NCI-H2171 treated with DMSO at 0.1 percent for 48 hours (cell line): ENCODE data around the gene SYT2.
A peak's percentile ranks its signal among the peaks of the same experiment; 100 is the strongest.
"Not testable (repeated sequence)": the region's sequence is repeated elsewhere in the genome, so short reads cannot be mapped to it uniquely, and the experiment has no call there.

Source experiments
- DNase-seq: peaks from one replicate; lab custom pipeline; 2025; lab: John Stamatoyannopoulos, UW

SYT2 gene

DNA sequence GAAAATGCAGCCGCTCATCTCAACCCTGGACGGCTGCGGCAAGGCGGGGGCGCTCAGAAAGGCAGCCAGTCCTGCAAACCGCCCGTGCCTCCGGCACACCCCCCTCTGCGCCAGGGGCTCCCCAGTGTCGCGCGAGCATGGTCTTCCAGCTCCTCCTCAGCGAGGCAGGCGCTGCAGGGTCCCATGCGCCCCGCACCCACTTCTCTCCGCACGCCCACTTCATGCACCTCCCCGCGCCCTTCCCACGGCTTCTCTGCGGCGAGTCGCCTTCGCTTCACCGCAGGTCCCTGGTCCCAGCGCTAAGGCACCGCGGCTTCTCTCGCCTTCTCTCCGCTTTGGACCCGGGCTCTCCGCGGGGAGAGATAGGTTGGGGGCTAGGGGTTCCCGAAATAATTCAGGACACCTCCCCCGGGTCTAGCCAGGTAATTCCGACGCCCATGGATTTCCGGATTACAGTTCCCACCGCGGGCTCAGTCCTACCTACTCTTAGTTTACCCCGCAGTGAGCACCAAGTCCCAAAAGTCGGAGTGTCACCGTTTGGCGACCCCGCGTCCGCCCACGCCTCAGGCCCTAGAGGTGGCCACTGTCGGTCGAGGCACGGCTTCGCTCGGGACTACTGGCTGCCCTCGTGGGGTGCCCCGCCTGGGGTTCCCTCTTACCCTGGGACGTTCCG lies 67.5 kb downstream of the SYT2 start:
- no peak for DNase-seq

DNA sequence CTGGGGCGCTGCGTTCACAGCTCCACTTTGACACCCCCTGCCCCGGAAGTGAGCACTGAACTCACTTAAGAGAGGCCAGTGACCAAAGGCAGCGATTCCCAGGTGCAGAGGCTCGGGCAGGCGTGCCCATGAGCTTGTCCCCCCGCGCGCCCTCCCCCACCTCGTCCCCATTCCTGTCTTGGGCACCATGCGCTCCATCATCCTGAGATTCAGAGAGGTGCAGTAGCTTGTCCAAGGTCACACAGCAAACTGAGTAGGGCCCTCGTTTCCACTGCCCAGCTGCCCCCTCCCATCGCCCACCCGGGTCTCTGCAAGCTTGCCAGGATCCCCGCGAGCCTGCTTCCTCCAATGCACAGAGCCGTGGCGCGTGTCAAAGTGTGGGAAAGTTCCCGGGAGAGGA lies 68.0 kb downstream of the SYT2 start:
- DNase-seq = no peak

GRCh38 chr1:202639500-202639899 lies 70.8 kb downstream of the SYT2 start:
- DNase-seq = no peak

DNA sequence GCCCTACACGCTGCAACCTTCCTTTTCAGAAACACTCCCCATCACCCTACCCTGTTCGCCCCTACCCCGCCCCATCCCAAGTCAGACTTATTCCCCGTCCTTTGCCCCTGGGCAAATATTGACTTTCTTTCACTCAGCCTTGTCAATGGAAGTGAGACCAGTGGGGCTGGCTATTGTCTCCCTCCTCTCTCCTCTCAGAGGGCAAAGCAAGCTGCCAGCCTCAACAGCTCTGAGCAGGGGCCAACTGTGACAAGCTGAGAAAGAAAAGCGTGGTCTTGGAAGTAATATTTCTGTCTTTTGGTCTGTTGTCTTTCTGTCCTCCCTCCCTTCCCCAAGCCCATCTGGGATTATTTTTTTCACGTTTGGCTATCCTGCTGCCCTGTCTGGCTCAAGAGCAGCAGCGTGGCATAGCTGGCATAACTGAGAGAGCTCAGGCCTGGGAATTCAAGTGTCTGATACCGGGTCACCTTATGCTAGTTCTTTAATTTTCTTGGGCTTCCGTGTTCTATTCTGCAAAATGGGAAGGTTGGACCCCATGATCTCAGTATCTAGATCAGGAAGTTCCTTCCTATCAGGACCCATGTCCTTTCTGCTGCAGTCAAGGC lies 71.5 kb downstream of the SYT2 start:
- peak; percentile 58 for DNase-seq

DNA sequence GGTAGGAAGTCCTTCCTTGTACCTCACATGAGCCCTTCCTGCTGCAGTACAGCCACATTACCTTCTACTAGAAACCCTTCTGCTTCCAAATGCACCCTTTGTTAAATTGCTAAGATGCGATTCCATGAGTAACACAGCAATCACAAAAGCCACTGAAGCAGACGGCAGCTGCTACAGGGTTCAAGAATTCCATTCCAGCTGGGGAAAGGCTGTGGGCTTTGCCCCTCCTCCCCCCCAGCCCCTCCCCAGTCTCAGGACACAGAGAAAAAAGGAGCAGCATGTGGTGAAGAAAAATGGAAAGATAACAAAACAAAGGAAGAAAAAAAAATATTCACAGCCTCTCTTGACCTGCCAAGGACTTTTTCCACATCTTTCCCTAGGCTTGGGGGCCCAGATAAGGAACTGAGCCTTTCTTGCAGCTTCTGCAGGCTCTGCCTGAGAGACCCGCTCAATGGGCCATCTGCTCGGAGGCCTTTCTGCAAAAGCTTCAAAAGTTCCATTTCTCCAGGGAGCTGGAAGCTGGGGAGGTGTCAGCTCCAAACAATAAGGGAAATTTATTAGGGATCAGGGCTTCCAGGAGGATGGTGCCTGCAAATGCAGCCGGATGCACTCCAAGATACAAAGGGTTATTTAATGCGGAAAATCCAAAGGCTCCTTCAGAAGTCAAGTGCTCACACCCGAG lies 72.1 kb downstream of the SYT2 start:
- DNase-seq = peak; percentile 81

DNA sequence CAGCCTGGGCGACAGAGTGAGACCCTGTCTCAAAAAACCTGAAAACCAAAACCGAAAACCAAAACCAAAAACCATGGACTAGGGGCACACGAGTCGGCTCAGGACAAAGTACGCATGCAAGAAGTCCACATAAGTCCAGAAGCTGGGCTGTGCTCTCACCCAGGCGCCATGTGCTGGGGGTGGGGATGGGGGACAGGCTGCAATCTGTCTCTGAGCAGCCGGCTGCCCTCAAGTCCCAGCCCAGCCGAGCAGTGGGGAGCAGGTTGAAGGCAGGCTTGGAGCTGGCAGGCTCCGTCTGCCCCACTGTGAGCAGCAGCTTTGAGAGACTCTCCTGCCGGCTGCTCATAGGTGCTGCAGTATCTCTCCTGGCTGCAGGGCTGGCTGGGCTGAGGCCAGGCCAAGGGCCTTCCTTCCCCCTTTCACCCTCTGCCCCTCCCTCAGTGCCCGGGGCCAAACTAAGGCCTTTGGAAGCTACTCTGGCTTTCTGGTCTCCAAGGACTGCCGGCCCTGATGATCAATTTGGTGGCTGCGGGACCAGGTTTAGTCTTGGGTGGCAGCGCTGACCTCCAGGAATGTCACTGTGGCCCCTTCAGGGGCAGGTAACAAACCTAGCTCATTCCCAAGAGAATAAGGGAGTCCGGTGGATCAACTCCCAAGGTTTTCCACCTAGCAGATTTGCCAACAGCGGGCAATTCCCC lies 72.8 kb downstream of the SYT2 start:
- DNase-seq = not testable (repeated sequence)

DNA sequence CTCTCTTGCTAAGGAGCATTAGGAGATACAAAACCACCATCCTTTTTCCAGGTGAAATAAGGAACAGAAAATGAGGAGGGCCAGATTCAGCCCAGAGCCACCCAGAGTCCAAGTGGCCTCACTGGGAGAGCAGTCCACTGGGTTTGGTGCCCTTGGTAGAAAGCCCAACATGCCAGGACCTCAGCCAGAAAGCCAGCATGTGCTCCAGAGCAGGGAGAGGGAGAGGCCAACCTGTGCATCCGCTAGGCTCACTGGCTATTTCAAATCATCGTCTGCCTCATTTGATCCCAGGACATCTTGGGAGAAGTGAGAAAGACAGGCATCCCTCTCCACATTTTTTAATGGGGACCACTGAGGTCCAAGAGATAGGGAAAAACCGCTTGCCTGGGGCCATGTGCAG lies 74.1 kb downstream of the SYT2 start:
- not testable (repeated sequence) for DNase-seq

GRCh38 chr1:202632241-202632640 lies 78.0 kb downstream of the SYT2 start:
- DNase-seq = no peak

DNA sequence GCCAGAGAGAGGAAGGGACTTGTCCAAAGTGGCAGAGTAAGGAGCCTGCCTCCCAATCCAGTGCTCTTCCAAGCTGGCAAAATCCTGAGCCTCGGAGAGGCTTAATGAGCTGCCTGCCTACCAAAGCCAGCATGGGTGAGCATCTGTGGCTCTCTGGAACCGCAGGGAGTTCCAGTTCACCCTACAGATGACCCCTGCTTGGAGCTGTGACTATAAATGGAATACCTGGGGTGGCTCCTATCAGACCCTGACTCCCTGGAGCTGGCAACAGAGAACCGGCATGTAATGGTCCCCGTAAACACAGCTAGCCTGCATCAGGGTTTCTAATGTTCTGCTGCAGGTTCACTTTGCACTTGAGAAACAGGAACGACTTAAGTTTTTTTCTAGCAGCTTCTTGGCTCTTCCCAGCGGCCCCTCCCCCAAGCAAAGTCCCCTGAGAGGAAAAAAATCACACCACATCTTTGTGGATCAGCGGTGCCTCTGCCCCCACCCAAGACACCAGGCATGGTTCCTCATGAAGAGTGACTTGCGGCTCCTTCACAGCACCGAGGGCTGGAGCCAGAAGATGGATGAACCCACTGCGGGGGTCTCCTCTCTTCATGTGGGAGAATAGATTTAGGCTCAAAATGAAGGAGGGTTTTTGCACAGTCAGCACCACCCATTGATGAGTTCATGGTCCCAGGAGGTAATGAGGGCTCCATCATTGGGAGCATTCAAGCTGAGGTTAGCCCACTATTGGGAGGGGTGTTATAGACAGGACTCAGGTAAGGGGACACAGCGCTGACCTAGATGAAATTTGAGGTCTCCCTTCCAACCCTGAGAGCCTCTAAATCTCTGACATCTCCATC lies 79.0 kb downstream of the SYT2 start:
- no peak for DNase-seq

DNA sequence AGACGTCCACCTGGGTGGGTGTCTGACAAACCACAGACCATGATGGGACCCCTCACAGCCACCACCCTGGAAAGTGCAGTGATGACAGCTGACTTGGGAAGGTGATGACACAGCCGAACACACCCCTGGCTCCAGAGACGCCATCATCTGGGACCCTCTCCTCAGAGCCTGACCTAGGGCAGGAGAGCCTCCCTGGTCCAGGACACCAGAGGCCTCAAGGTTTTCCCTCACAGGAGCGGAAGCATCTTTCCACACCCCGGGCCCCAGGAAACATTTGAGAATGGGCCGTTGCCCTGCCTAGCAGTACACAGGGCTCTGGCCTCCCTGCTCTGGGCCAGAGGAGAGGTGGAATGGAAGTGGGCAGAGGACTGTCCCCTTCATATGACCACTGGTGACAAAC lies 79.7 kb downstream of the SYT2 start:
- no peak for DNase-seq

GRCh38 chr1:202630096-202630495 lies 80.2 kb downstream of the SYT2 start:
- not testable (repeated sequence) for DNase-seq

DNA sequence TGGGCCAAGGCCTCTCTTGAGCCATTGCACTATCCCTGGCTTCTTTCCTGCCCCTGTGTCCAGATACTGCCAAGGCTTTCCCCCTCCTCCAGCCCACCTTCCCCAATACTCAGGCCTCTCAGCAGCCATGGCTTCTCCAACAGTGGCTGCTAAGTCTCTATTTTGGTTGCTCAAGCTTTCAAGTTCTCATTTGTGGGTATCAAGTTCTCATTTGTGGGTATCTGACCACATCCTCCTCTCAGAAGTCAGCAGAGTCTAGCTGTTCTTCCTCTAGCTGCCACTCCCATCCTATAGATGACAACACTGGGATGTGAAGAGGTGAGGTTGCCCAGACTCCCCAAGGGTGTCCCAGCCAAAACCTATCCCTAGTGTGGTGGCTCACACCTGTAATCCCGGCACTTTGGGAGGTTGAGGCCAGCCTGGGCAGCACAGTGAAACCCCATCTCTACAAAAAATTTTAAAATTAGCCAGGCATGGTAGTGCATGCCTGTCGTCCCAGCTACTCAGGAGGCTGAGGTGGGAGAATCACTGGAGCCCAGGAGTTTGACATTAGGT lies 80.9 kb downstream of the SYT2 start:
- not testable (repeated sequence) for DNase-seq

- no peak for DNase-seq
These were observed 81.5 kb downstream of the SYT2 start for GRCh38 chr1:202628646-202629215.

DNA sequence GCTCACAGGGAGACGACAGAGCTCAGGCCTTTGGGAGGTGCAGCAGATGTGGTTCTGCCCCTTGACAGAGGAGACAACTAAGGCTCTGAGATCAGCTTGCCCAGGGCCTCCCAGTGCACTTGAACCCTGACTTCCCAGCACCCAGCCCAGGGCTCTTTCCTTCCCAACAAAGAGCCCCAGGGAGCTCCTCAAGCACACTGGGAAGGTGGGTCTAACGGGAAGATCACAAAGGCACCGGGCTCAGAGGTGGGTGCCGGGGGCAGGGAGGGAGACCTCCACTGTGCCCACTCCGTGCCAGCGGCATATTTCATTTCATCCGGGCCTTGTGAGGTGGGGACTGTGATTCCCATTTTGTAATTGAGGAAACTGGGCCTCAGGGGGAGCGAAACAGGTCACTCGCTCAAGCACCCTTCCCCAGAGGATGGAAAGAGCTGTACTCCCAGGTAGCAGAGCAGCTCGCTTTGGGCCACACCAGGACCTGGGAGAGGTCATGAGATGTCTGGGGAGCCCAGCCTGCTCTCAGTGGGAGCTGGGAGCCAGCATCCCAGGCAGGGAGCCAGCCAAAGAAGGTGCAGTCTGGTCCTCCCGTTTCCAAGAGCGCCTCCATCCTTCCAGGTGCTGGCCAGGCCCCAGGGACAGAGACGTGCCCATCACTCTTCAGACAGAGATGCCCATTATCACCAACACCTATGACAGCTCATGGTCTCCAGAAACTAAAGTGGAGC lies 82.3 kb downstream of the SYT2 start:
- DNase-seq = no peak

DNA sequence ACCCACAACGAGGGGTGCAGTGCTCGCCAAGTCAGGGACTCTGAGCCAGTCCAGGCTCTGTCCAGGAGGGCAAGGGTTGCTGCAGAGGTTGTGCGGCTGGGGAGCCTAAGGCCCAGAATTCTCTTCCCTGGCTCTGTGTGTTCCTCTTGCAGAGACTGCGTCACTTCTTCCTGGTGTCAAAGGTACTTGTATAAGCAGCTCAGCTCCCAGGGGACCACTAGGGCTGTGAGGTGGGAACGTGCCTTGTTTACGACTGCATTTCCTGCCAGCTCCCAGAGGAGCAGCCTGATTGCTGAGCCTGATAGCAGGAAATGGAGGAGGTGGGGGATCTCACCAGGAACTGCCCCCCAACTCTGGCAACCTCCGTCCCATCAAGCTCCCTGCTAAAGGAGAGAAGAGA lies 83.2 kb downstream of the SYT2 start:
- DNase-seq = peak; percentile 84

DNA sequence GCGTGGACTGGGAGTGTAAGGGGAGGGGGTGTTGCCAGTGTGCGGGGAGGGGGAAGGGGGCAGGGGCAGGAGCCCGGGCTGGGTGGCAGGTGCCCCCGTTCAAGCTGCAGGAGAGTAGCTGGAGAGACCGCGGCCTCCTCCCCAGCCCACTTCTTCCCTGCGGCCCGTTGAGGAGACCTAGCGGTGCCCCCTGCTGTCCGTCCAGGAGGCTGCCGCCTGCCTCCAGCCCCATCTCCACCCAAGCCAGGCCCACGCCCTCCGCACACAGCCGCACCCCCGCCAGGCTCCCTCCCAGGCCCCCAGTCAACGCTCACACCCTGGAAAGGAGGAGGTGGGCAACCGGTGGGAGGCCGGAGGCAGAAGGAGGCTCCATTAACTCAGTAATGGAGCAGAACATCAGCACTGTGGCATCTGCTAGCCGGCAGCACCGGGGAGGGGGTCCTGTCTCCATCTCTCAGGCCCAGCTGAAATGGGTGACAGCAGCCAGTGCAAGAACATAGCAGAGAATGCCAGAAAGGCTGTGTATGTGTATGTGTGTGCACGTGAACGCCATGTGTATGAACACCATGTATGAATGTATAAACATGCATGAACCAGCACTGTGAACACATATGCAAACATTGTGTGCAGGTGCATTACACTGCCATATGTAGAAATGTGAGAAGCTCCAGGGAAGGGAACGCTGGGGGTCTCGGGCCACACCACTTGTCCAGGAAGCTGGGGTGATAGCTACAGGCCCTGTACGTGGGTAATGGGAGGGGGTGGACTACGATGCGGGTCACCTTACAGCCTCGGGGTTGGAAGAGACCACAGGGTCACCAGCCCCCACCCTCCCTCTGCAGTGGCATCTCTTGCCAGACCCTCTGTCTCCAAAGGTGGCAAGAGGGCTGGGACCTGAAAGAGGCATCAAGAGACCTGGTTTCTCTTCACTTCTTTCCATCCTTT lies 84.6 kb downstream of the SYT2 start:
- DNase-seq = peak; percentile 18

- no peak for DNase-seq
These were observed 85.5 kb downstream of the SYT2 start for GRCh38 chr1:202624781-202625108.

DNA sequence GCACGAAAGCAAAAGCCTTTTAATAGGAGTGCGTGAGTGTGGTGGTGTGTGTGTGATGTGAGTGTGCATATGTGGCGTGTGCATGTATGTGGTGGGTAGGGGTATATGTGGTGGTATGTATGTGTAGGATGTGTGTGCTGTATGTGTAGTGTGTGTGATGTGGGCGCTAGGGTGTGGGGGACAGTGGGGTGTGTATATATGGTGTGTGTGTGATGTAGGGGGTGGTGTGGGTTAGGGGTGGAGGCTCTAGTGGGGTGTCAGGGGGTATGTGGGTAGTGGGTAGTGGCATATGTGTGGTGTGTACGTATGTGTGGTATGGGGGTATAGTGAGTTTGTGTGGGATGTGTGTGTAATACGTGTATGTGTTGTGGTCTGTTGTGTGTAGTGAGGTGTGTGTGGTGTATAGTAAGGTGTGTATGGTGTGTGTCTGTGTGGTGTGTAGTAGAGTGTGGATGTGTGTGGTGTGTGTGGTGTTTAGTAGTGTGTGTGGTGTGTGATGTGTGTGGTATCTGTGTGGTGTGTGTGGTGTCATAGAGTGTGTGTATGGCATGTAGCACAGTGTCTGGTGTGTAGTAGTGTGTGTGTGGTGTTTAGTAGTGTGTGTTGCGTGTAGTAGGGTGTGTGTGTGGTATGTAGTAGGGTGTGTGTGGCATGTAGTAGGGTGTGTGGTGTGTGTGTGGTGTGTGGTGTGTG lies 86.0 kb downstream of the SYT2 start:
- DNase-seq = no peak

DNA sequence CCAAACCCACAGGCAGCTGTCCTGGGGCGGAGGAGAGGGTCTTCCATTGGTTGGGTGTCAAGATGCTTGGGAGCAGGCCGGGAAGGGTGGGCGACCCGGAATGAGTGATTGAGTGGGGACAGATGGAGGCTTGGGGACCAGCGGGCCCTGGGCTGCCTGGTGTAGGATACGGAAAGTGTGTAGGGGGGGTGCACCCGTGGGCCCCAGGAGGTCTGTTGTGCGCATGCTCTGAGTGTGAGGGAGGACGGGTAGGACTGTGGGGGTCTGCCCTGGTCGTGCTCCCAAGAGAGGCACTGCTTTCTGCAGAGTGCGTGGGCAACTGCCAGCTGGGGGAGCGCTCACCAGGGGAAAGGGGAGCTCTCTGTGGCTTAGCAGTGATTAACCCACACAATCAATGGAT lies 86.8 kb downstream of the SYT2 start:
- DNase-seq = not testable (repeated sequence)
